WTC11 (cell line): Measurements from ENCODE around the gene ST6GALNAC1. TPM values are rescaled to one million over a fixed set of nuclear protein-coding genes. Genes with fewer than 3 reads are reported as not detected.

Experiments used
- ATAC-seq: fragments of 200-7000 bp; cut with Tn5 transposase; 2 replicates; pipeline ENCODE4 v1.10.0; 2021; ENCODE audit warnings: mild to moderate bottlenecking, moderate library complexity
- CTCF ChIA-PET: fragments of 300-600 bp; sonication (Branson Sonifier 250); formaldehyde crosslinking; loops from one replicate; lab custom pipeline; 2021; ENCODE audit warnings: antibody characterized with exemption; lab: Charles Lee
- POLR2A ChIA-PET: fragments of 350-600 bp; sonication (Branson Sonifier 250); formaldehyde crosslinking; loops from one replicate; lab custom pipeline; 2021; ENCODE audit warnings: antibody characterized with exemption; lab: Charles Lee
- DNase-seq: peaks from one replicate; pipeline ENCODE4 v3.0.0; 2021; ENCODE audit warnings: low spot score
- H3K27ac Mint-ChIP-seq: 2 replicates; pipeline ENCODE4 v1.8.0; 2021; ENCODE audit warnings: mixed read lengths
- H3K27me3 Mint-ChIP-seq: 2 replicates; pipeline ENCODE4 v1.8.0; 2021; ENCODE audit warnings: low read depth, mild to moderate bottlenecking, moderate library complexity, mixed read lengths
- H3K36me3 Mint-ChIP-seq: 2 replicates; pipeline ENCODE4 v1.8.0; 2021; ENCODE audit warnings: mixed read lengths
- H3K4me1 Mint-ChIP-seq: 2 replicates; pipeline ENCODE4 v1.8.0; 2022; ENCODE audit warnings: mixed read lengths
- H3K4me3 Mint-ChIP-seq: 2 replicates; pipeline ENCODE4 v1.8.0; 2021; ENCODE audit warnings: mild to moderate bottlenecking, moderate library complexity, mixed read lengths
- H3K9me3 Mint-ChIP-seq: 2 replicates; pipeline ENCODE4 v1.8.0; 2021; ENCODE audit warnings: mixed read lengths
- ATF1 ChIP-seq: sonication (generic); formaldehyde crosslinking; IDR thresholded peaks from 2 replicates; pipeline ENCODE4 v1.8.1; 2023; ENCODE audit warnings: mild to moderate bottlenecking, moderate library complexity, missing genetic modification reagents
- EMX1 ChIP-seq: fragments of 250-450 bp; sonication (Bioruptor Pico); IDR thresholded peaks from 2 replicates; pipeline ENCODE4 v1.8.0; 2021; ENCODE audit warnings: mild to moderate bottlenecking
- ETV6 ChIP-seq: sonication (generic); formaldehyde crosslinking; IDR thresholded peaks from 2 replicates; pipeline ENCODE4 v1.8.1; 2022; ENCODE audit warnings: mild to moderate bottlenecking, missing genetic modification reagents
- FOXJ3 ChIP-seq: sonication (generic); formaldehyde crosslinking; IDR thresholded peaks from 2 replicates; pipeline ENCODE4 v1.9.0; 2021; ENCODE audit warnings: missing genetic modification reagents, mild to moderate bottlenecking, borderline replicate concordance
- GRHL2 ChIP-seq: fragments of 250-450 bp; sonication (Bioruptor Pico); IDR thresholded peaks from 2 replicates; pipeline ENCODE4 v1.8.0; 2022; ENCODE audit warnings: mild to moderate bottlenecking, moderate library complexity; ENCODE audit not compliant: insufficient replicate concordance, severe bottlenecking
- KAT7 ChIP-seq: sonication (generic); formaldehyde crosslinking; IDR thresholded peaks from 2 replicates; pipeline ENCODE4 v1.8.1; 2023; ENCODE audit warnings: missing genetic modification reagents, mild to moderate bottlenecking, borderline replicate concordance
- MXD4 ChIP-seq: fragments of 250-450 bp; sonication (Bioruptor Pico); IDR thresholded peaks from 2 replicates; pipeline ENCODE4 v1.8.0; 2021; ENCODE audit warnings: mild to moderate bottlenecking, moderate library complexity, borderline replicate concordance
- NFYB ChIP-seq: sonication (generic); formaldehyde crosslinking; conservative IDR thresholded peaks from 2 replicates; pipeline ENCODE4 v1.8.0; 2022; ENCODE audit warnings: low read depth, missing genetic modification reagents
- NR1H2 ChIP-seq: sonication (generic); formaldehyde crosslinking; IDR thresholded peaks from 2 replicates; pipeline ENCODE4 v1.9.0; 2021; ENCODE audit warnings: mild to moderate bottlenecking, moderate library complexity, missing genetic modification reagents
- ZBTB21 ChIP-seq: sonication (generic); formaldehyde crosslinking; IDR thresholded peaks from 2 replicates; pipeline ENCODE4 v1.8.1; 2023; ENCODE audit warnings: mild to moderate bottlenecking, missing genetic modification reagents, borderline replicate concordance
- ZNF121 ChIP-seq: sonication (generic); formaldehyde crosslinking; IDR thresholded peaks from 2 replicates; pipeline ENCODE4 v1.8.0; 2023; ENCODE audit warnings: missing genetic modification reagents
- ZNF138 ChIP-seq: sonication (generic); formaldehyde crosslinking; conservative IDR thresholded peaks from 2 replicates; pipeline ENCODE4 v1.8.1; 2022; ENCODE audit warnings: mild to moderate bottlenecking, moderate library complexity, missing genetic modification reagents
- ZNF219 ChIP-seq: sonication (generic); formaldehyde crosslinking; IDR thresholded peaks from 2 replicates; pipeline ENCODE4 v1.8.0; 2023; ENCODE audit warnings: missing genetic modification reagents, mild to moderate bottlenecking, borderline replicate concordance
- ZNF416 ChIP-seq: fragments of 250-450 bp; sonication (Bioruptor Pico); IDR thresholded peaks from 2 replicates; pipeline ENCODE4 v1.9.0; 2021; ENCODE audit warnings: mild to moderate bottlenecking, inconsistent platforms
- ZNF671 ChIP-seq: fragments of 250-450 bp; sonication (Bioruptor Pico); IDR thresholded peaks from 2 replicates; pipeline ENCODE4 v1.8.0; 2021; ENCODE audit warnings: mild to moderate bottlenecking
- total RNA-seq: library from RNA; stranded (reverse); gene quantifications from 3 replicates; pipeline ENCODE4 v1.2.3, GENCODE V29; 2021
- TF ChIP-seq, protein P1 (sequence below): sonication (generic); formaldehyde crosslinking; IDR thresholded peaks from 2 replicates; pipeline ENCODE4 v1.8.1; 2022; ENCODE audit warnings: mild to moderate bottlenecking, moderate library complexity, missing genetic modification reagents
- TF ChIP-seq, protein P2 (sequence below): sonication (generic); formaldehyde crosslinking; IDR thresholded peaks from 2 replicates; pipeline ENCODE4 v1.8.1; 2022; ENCODE audit warnings: missing genetic modification reagents, borderline replicate concordance
- TF ChIP-seq, protein P3 (sequence below): sonication (generic); formaldehyde crosslinking; IDR thresholded peaks from 2 replicates; pipeline ENCODE4 v1.8.0; 2022; ENCODE audit warnings: mild to moderate bottlenecking, missing genetic modification reagents
- TF ChIP-seq, protein P4 (sequence below): sonication (generic); formaldehyde crosslinking; IDR thresholded peaks from 2 replicates; pipeline ENCODE4 v1.8.1; 2023; ENCODE audit warnings: mild to moderate bottlenecking, missing genetic modification reagents
- TF ChIP-seq, protein P5 (sequence below): sonication (generic); formaldehyde crosslinking; IDR thresholded peaks from 2 replicates; pipeline ENCODE4 v1.8.0; 2022; ENCODE audit warnings: mild to moderate bottlenecking, missing genetic modification reagents

Gene ST6GALNAC1
- total RNA-seq, 1 experiment from 2014 or later: 0.13 TPM

DNA sequence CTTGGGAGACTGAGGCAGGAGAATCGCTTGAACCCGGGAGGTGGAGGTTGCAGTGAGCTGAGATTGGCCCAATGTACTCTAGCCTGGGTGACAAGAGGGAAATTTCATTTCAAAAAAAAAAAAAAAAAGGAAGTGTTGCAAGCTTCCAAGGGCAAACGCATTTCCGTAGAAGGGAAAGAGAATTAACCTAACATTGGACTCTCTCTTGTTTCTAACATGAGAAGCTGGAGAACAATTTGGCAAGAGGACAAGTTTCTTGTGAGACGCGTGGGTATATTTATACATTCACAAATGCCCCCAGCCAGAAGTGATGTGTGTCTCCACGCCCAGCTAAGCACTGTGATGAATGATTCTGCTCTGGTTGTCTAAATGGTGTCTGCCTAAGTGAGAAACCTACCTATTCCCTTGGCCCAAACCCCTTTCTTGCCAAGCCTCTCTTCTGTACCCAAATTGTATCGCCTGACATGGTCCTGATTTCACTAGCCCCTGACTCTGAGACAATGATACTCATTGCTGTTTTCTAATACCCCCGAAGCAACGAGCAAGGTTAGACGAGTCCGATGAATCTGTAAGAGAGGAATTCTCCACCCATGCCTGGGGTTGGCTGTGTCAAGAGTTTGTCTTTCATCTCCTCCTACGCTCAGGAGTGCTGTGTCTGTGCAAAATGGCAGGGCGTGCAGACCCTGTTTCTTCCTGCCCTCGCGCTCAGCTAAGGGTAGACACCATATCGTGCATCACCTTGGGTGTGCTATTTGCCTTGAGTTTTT is 43.7 kb downstream of the ST6GALNAC1 start:
- POLR2A ChIA-PET: no interaction called here
- CTCF ChIA-PET: interaction anchor here (0.6 to 4.3 kb wide), 5 partner anchors 24 to 852 kb away, joined by 3 to 26 read pairs (median 5); no protein-coding TSS in a partner anchor
- Mint-ChIP-seq H3K9me3 (peaks cover 19% of the 10 kb centered on the region), H3K4me1 (peaks cover 13% of the 10 kb centered on the region), H3K27me3 (no peaks in the 10 kb centered on the region; the same call in 1 of the 2 replicates), H3K4me3 (no peak overlapping the region), H3K36me3 (peaks cover 8% of the 10 kb centered on the region; the same call in 1 of the 2 replicates), H3K27ac (no peak overlapping the region)
- no peak for DNase-seq
- TF ChIP-seq, protein P1, sequence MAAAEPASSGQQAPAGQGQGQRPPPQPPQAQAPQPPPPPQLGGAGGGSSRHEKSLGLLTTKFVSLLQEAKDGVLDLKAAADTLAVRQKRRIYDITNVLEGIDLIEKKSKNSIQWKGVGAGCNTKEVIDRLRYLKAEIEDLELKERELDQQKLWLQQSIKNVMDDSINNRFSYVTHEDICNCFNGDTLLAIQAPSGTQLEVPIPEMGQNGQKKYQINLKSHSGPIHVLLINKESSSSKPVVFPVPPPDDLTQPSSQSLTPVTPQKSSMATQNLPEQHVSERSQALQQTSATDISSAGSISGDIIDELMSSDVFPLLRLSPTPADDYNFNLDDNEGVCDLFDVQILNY: no peak
- TF ChIP-seq KAT7 (CRISPR knock-in tag) (no peak), GRHL2 (no peak), NFYB (no peak), MXD4 (no peak), ZNF138 (CRISPR knock-in tag) (no peak), ZNF416 (CRISPR knock-in tag) (no peak), NR1H2 (CRISPR knock-in tag) (no peak), ZNF671 (no peak), ETV6 (CRISPR knock-in tag) (no peak), FOXJ3 (CRISPR knock-in tag) (no peak), ATF1 (CRISPR knock-in tag) (no peak), ZBTB21 (CRISPR knock-in tag) (no peak), EMX1 (no peak), ZNF219 (CRISPR knock-in tag) (no peak), ZNF121 (CRISPR knock-in tag) (no peak)
- TF ChIP-seq, protein P2, sequence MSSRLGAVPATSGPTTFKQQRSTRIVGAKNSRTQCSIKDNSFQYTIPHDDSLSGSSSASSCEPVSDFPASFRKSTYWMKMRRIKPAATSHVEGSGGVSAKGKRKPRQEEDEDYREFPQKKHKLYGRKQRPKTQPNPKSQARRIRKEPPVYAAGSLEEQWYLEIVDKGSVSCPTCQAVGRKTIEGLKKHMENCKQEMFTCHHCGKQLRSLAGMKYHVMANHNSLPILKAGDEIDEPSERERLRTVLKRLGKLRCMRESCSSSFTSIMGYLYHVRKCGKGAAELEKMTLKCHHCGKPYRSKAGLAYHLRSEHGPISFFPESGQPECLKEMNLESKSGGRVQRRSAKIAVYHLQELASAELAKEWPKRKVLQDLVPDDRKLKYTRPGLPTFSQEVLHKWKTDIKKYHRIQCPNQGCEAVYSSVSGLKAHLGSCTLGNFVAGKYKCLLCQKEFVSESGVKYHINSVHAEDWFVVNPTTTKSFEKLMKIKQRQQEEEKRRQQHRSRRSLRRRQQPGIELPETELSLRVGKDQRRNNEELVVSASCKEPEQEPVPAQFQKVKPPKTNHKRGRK: no peak
- TF ChIP-seq, protein P3, sequence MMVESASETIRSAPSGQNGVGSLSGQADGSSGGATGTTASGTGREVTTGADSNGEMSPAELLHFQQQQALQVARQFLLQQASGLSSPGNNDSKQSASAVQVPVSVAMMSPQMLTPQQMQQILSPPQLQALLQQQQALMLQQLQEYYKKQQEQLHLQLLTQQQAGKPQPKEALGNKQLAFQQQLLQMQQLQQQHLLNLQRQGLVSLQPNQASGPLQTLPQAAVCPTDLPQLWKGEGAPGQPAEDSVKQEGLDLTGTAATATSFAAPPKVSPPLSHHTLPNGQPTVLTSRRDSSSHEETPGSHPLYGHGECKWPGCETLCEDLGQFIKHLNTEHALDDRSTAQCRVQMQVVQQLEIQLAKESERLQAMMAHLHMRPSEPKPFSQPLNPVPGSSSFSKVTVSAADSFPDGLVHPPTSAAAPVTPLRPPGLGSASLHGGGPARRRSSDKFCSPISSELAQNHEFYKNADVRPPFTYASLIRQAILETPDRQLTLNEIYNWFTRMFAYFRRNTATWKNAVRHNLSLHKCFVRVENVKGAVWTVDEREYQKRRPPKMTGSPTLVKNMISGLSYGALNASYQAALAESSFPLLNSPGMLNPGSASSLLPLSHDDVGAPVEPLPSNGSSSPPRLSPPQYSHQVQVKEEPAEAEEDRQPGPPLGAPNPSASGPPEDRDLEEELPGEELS (CRISPR knock-in tag): no peak
- TF ChIP-seq, protein P4, sequence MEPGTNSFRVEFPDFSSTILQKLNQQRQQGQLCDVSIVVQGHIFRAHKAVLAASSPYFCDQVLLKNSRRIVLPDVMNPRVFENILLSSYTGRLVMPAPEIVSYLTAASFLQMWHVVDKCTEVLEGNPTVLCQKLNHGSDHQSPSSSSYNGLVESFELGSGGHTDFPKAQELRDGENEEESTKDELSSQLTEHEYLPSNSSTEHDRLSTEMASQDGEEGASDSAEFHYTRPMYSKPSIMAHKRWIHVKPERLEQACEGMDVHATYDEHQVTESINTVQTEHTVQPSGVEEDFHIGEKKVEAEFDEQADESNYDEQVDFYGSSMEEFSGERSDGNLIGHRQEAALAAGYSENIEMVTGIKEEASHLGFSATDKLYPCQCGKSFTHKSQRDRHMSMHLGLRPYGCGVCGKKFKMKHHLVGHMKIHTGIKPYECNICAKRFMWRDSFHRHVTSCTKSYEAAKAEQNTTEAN: no peak
- TF ChIP-seq, protein P5, sequence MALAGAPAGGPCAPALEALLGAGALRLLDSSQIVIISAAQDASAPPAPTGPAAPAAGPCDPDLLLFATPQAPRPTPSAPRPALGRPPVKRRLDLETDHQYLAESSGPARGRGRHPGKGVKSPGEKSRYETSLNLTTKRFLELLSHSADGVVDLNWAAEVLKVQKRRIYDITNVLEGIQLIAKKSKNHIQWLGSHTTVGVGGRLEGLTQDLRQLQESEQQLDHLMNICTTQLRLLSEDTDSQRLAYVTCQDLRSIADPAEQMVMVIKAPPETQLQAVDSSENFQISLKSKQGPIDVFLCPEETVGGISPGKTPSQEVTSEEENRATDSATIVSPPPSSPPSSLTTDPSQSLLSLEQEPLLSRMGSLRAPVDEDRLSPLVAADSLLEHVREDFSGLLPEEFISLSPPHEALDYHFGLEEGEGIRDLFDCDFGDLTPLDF (CRISPR knock-in tag): no peak
- no peak for ATAC-seq
